HepG2 (cell line): Measurements from ENCODE around the gene STOML2. TPM values are rescaled to one million over a fixed set of nuclear protein-coding genes. Genes with fewer than 3 reads are reported as not detected.

Experiments used
- BORCS8-MEF2B ChIP-seq: sonication (generic); formaldehyde crosslinking; IDR thresholded peaks from 2 replicates; pipeline ENCODE4 v1.8.0; 2022; ENCODE audit warnings: mild to moderate bottlenecking, missing genetic modification reagents
- DBP ChIP-seq: sonication (generic); formaldehyde crosslinking; IDR thresholded peaks from 2 replicates; pipeline ENCODE4 v1.4.0; 2020; ENCODE audit warnings: missing genetic modification reagents; ENCODE audit errors: not compliant biosample characterization
- EED ChIP-seq: sonication (generic); formaldehyde crosslinking; IDR thresholded peaks from 2 replicates; pipeline ENCODE4 v1.5.0; 2020; ENCODE audit warnings: mild to moderate bottlenecking, missing genetic modification reagents
- HES4 ChIP-seq: sonication (generic); formaldehyde crosslinking; IDR thresholded peaks from 2 replicates; pipeline ENCODE4 v1.9.0; 2021; ENCODE audit warnings: mild to moderate bottlenecking, missing genetic modification reagents, borderline replicate concordance
- HIVEP1 ChIP-seq: sonication (generic); formaldehyde crosslinking; IDR thresholded peaks from 2 replicates; pipeline ENCODE4 v1.4.0; 2020; ENCODE audit warnings: mild to moderate bottlenecking, missing genetic modification reagents
- KLF11 ChIP-seq: IDR thresholded peaks from 2 replicates; pipeline ENCODE4 v1.6.1; 2016; ENCODE audit warnings: missing compliant biosample characterization
- ONECUT2 ChIP-seq: sonication (generic); formaldehyde crosslinking; IDR thresholded peaks from 2 replicates; pipeline ENCODE4 v1.4.0; 2020; ENCODE audit warnings: missing genetic modification reagents
- PHF20 ChIP-seq: sonication (generic); formaldehyde crosslinking; IDR thresholded peaks from 2 replicates; pipeline ENCODE4 v1.5.0; 2020; ENCODE audit warnings: mild to moderate bottlenecking, missing genetic modification reagents
- SSRP1 ChIP-seq: IDR thresholded peaks from 2 replicates; pipeline ENCODE4 v1.6.1; 2016; ENCODE audit warnings: control low read depth
- TAF15 ChIP-seq: fragments of 200-400 bp; formaldehyde crosslinking; IDR thresholded peaks from one replicate; pipeline ENCODE4 v1.6.1; 2018; ENCODE audit warnings: mild to moderate bottlenecking, low read depth, low read length; ENCODE audit not compliant: poor library complexity, severe bottlenecking
- TBP ChIP-seq: sonication (generic); formaldehyde crosslinking; IDR thresholded peaks from 2 replicates; pipeline ENCODE4 v1.5.0; 2020; ENCODE audit warnings: missing genetic modification reagents
- ZBTB26 ChIP-seq: IDR thresholded peaks from 2 replicates; pipeline ENCODE4 v1.6.1; 2016; ENCODE audit warnings: missing compliant biosample characterization, missing genetic modification reagents, borderline replicate concordance
- ZFP36L2 ChIP-seq: sonication (generic); formaldehyde crosslinking; IDR thresholded peaks from 2 replicates; pipeline ENCODE4 v1.4.0; 2020; ENCODE audit warnings: missing genetic modification reagents
- ZNF138 ChIP-seq: sonication (generic); formaldehyde crosslinking; IDR thresholded peaks from 2 replicates; pipeline ENCODE4 v1.5.0; 2020; ENCODE audit warnings: mild to moderate bottlenecking, low read depth, missing genetic modification reagents
- ZNF260 ChIP-seq: sonication (generic); formaldehyde crosslinking; IDR thresholded peaks from 2 replicates; pipeline ENCODE4 v1.4.0; 2020; ENCODE audit warnings: missing genetic modification reagents, low read depth, mild to moderate bottlenecking, borderline replicate concordance
- ZNF264 ChIP-seq: sonication (generic); formaldehyde crosslinking; IDR thresholded peaks from 2 replicates; pipeline ENCODE4 v1.4.0; 2020; ENCODE audit warnings: missing genetic modification reagents
- ZNF563 ChIP-seq: sonication (generic); formaldehyde crosslinking; IDR thresholded peaks from 2 replicates; pipeline ENCODE4 v1.8.0; 2022; ENCODE audit warnings: mild to moderate bottlenecking, moderate library complexity, missing genetic modification reagents
- ZNF597 ChIP-seq: sonication (generic); formaldehyde crosslinking; IDR thresholded peaks from 2 replicates; pipeline ENCODE4 v1.5.0; 2020; ENCODE audit warnings: missing genetic modification reagents
- ZNF674 ChIP-seq: sonication (generic); formaldehyde crosslinking; IDR thresholded peaks from 2 replicates; pipeline ENCODE4 v1.5.0; 2020; ENCODE audit warnings: low read depth, mild to moderate bottlenecking, missing genetic modification reagents
- ZNF678 ChIP-seq: sonication (generic); formaldehyde crosslinking; IDR thresholded peaks from 2 replicates; pipeline ENCODE4 v1.4.0; 2020; ENCODE audit warnings: mild to moderate bottlenecking, missing genetic modification reagents
- ZNF709 ChIP-seq: sonication (generic); formaldehyde crosslinking; IDR thresholded peaks from 2 replicates; pipeline ENCODE4 v1.5.0; 2020; ENCODE audit warnings: mild to moderate bottlenecking, missing genetic modification reagents
- polyA plus RNA-seq, 8 experiments: library from polyadenylated mRNA; depleted of rRNA in 3 of 8; stranded (reverse) in 7 of 8; unstranded in 1 of 8; fragments of >200 nt; fragmentation: Illumina TruSeq in 4 of 8; extraction: Trizol in 4 of 8; gene quantifications; 2 replicates each; pipeline versions ENCODE4 v1.2.1 to v1.2.3, GENCODE V29; 2011 to 2016; ENCODE audit warnings: low read depth in 4 of 8, missing spikeins in 1 of 8, mixed read lengths in 1 of 8; ENCODE audit not compliant: insufficient read depth in 1 of 8
- total RNA-seq, 5 experiments: library from RNA; depleted of rRNA; stranded (reverse); fragments of >200 nt; fragmentation: Illumina TruSeq; extraction: Trizol; gene quantifications; 2 replicates each; pipeline ENCODE4 v1.2.3, GENCODE V29; 2016; ENCODE audit warnings: low read depth in 1 of 5
- TF ChIP-seq, protein P1 (sequence below): sonication (generic); formaldehyde crosslinking; IDR thresholded peaks from 2 replicates; pipeline ENCODE4 v1.9.0; 2021; ENCODE audit warnings: missing genetic modification reagents, mild to moderate bottlenecking, borderline replicate concordance
- TF ChIP-seq, protein P2 (sequence below): sonication (generic); formaldehyde crosslinking; IDR thresholded peaks from 2 replicates; pipeline ENCODE4 v1.8.0; 2022; ENCODE audit warnings: missing genetic modification reagents, mild to moderate bottlenecking, inconsistent platforms, borderline replicate concordance

STOML2 gene
- total and polyA plus RNA-seq, 2 of the 13 experiments (the other 11 are each of a cell fraction or from before 2014, with no cell fraction given), result 245 to 250 TPM

GRCh38 chr9:35072461-35073278 lies 30.3 kb downstream of the STOML2 start, which contains the start of gene VCP (continued):
- TF ChIP-seq SSRP1 (CRISPR knock-in tag) (no peak), PHF20 (CRISPR knock-in tag) (peak; percentile 16; the same call in 1 of the 2 replicates), ONECUT2 (peak; percentile 94), TBP (CRISPR knock-in tag) (0 out of 2 replicates have a peak, but pooled peaks have one; percentile 72), ZFP36L2 (CRISPR knock-in tag) (peak; percentile 38; the same call in 1 of the 2 replicates), ZNF260 (no peak), ZNF138 (CRISPR knock-in tag) (peak; percentile 52; the same call in 1 of the 2 replicates), ZNF678 (no peak), ZNF674 (CRISPR knock-in tag) (no peak), ZNF264 (peak; percentile 49; the same call in 1 of the 2 replicates), DBP (CRISPR knock-in tag) (no peak), ZNF709 (CRISPR knock-in tag) (no peak), ZBTB26 (no peak), TAF15 (no peak), BORCS8-MEF2B (peak; percentile 73; the same call in 1 of the 2 replicates), KLF11 (CRISPR knock-in tag) (0 out of 2 replicates have a peak, but pooled peaks have one; percentile 23), HIVEP1 (CRISPR knock-in tag) (no peak; the same call in 1 of the 2 replicates), ZNF563 (CRISPR knock-in tag) (no peak), EED (peak; percentile 82; the same call in 1 of the 2 replicates), HES4 (CRISPR knock-in tag) (no peak; the same call in 1 of the 2 replicates), ZNF597 (CRISPR knock-in tag) (no peak)
- TF ChIP-seq, protein P1, sequence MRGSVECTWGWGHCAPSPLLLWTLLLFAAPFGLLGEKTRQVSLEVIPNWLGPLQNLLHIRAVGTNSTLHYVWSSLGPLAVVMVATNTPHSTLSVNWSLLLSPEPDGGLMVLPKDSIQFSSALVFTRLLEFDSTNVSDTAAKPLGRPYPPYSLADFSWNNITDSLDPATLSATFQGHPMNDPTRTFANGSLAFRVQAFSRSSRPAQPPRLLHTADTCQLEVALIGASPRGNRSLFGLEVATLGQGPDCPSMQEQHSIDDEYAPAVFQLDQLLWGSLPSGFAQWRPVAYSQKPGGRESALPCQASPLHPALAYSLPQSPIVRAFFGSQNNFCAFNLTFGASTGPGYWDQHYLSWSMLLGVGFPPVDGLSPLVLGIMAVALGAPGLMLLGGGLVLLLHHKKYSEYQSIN (CRISPR knock-in tag), result no peak
- TF ChIP-seq, protein P2, sequence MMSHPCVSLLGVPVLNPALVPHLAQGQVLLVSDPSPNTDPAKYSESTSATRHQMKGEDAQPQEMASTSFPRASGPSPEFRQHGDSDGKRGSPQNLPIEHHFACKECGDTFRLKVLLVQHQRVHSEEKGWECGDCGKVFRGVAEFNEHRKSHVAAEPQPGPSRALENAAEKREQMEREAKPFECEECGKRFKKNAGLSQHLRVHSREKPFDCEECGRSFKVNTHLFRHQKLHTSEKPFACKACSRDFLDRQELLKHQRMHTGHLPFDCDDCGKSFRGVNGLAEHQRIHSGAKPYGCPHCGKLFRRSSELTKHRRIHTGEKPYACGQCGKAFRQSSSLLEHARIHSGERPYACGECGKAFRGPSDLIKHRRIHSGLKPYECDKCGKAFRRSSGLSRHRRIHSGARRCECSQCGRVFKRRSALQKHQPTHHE (CRISPR knock-in tag), result peak; percentile 35; the same call in 1 of the 2 replicates
